SKM-1 treated with dmso at 0.1 percent for 144 hours (cell line): ENCODE results near the gene ARHGEF38.

ENCODE experiments used
- DNase-seq: peaks from one replicate; lab custom pipeline; 2025; ENCODE audit not compliant: unreplicated experiment; lab: John Stamatoyannopoulos, UW

The ARHGEF38 gene

DNA sequence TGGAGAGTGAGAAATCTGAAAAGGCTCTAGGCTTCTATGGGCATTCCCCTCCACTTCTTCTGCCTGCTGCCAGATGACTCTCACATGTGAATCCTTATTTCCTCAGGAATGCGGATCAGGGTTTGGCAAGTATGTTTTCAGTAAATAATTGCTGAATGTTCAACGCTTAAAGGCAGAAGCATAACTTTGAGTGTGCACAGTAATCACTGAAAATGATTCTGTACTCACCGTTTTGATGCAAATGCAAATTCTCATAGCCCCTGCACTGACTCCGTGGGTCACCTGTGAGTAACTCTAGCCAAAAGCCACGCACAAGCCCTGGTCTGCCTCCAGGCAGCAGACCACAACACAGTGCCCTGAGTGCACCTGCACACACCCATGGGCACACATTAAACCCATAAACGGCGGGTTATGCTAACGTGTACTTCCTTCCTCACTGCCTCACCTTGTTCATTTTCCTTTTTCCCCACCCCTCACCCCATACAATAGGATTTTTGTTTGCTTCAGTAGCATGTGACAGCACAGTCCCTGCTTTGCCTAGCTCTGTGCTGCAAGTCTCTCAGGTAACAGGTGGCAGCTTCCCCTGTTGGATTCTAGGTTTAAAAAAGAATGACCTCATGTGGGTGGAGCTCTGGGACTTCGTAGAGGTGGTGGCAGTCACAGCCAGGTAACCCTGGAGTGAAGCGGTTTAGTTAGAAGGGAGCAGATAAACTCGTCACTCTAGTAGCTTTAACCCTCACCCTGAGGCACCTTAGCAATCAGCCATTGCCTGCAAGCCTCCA is at the start of gene ARHGEF38:
Gene ARHGEF38 (plus strand): TSS at position 656 of the 782 bp plus-strand sequence. CDS start 146 bp downstream, outside the sequence.
- DNase-seq = no peak

GRCh38 chr4:105503484-105503883 is 48.9 kb upstream of the ARHGEF38 start:
- DNase-seq = no peak

GRCh38 chr4:105504744-105505143 is 47.7 kb upstream of the ARHGEF38 start:
- no peak for DNase-seq

- peak; percentile 8 for DNase-seq
These were observed 43.1 kb upstream of the ARHGEF38 start for GRCh38 chr4:105509291-105509690.

GRCh38 chr4:105509714-105510113 is 42.7 kb upstream of the ARHGEF38 start:
- DNase-seq = no peak

DNA sequence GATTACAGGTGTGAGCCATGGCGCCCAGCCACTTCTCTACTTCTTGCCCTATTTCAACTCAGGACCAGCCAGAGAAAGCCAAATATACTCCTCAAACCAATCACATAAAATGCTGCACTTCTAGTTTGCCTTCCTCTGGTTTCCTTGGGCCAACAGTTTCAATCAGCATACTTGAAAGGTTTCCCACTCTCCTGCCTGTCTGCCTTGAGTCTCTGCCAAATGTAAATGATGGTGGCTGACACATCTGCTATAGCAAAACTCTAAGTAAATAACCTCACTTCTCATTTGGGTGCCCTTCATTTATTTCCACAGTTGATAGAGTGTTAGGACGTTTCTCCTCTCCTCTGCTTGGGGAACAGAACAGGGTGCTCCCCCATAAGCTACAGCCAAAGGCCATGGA is 42.2 kb upstream of the ARHGEF38 start:
- DNase-seq = no peak

- DNase-seq = peak; percentile 38
These were observed 31.3 kb upstream of the ARHGEF38 start for GRCh38 chr4:105520819-105521790.

- DNase-seq = no peak
These were observed 25.8 kb upstream of the ARHGEF38 start for GRCh38 chr4:105526656-105527055.

DNA sequence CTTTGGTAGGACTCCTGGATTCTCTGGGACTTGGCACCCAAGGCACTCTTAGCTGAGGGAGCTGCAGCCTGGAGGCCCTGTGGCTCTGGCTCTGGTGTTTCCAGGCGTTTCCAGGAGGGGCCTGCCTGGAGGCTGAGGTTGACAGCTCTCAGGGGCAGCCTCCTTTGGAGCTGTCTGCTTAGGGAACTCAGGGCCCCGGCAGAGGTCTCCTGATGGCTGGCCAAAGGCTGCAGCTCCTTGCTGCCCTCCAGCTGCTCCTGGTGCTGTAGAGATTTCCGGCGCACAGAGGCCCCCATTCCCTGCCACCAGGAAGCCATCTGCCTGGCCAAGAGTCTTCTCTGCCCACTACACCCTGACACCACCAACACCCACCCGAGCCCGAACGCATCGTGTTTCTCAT is 25.3 kb upstream of the ARHGEF38 start:
- DNase-seq = no peak

- DNase-seq = no peak
These were observed 15.8 kb upstream of the ARHGEF38 start for GRCh38 chr4:105536601-105537000.

DNA sequence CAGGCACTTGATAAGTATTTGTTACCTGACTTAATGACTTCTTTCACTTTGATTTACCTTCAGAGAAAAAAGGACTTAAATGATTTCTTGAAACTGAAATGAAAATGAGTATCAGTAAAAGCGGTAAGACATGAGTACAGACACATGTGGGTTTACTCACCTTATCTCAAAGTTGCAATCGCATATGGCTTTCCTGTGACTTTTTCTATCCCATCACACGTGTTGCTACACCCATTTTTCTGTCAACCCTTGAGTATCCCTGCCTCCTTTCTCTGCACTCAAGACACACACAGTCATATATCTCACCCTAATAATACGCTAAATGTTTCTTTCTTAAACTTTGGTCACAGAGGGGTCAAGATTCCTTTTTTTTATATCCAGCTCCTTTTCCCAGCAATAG is 11.0 kb upstream of the ARHGEF38 start:
- no peak for DNase-seq

GRCh38 chr4:105542039-105542438 is 10.4 kb upstream of the ARHGEF38 start:
- no peak for DNase-seq

DNA sequence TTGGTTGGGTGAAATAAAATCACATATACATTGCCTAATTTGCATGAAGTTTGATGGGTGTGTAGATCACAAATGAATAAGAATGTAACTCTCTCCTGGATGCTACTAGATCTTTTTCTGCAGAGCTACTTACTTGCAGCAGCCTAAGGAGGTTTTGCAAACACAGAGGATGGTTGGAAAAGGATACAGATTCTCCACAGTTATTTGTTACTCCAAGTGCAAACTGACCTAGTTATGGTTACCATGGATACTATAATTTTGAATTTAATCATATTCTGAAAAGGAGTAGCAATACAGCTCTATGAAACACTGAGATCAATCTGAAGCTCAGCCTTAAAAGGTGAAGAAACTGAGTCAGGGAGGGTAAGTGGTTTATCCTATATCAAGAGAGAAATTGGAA is 9.1 kb upstream of the ARHGEF38 start:
- no peak for DNase-seq

GRCh38 chr4:105543881-105544280 is 8.5 kb upstream of the ARHGEF38 start:
- no peak for DNase-seq

DNA sequence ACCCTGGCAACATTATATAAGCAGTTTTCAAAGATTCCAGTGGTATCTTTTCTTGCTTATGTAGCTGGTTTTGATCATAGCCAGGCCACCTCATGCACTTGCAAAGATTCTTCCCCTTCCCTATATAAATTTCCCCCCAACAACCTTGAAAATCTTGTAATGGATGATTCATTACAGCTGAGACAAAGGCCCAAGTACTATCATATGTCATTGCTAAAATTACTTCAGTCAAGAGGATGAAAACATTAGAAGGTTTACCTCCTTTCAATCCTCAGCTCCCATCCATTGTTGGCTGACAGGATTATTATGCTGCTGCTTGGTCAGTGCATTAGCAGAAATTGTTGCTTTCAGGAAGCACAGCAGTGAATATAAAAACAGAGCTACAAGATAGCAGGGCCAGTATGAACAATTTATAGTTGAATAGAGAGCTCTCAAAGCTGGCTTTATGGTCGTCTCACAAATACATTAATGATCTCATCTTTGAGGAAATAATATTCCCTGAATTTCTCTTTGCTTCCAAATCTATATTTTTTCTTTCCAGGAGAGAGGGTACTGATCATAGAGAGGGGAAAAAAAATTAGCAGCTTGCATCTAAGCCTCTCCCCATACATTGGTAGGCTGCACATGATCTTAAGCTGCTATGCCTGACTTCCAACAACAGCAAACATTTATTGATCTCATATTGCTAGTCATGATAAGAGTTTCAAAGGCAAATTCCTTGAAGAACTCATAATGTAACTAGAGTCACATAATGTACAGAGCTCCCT is 7.7 kb upstream of the ARHGEF38 start:
- DNase-seq = no peak

- DNase-seq = no peak
These were observed 6.3 kb upstream of the ARHGEF38 start for GRCh38 chr4:105546086-105546485.

GRCh38 chr4:105547769-105548168 is 4.7 kb upstream of the ARHGEF38 start:
- DNase-seq = no peak

- DNase-seq = no peak
These were observed 3.9 kb upstream of the ARHGEF38 start for GRCh38 chr4:105548483-105548882.

- DNase-seq = no peak
These were observed 1.8 kb upstream of the ARHGEF38 start for GRCh38 chr4:105550641-105551040.

GRCh38 chr4:105555409-105555808 is 3.0 kb downstream of the ARHGEF38 start:
- DNase-seq = no peak

DNA sequence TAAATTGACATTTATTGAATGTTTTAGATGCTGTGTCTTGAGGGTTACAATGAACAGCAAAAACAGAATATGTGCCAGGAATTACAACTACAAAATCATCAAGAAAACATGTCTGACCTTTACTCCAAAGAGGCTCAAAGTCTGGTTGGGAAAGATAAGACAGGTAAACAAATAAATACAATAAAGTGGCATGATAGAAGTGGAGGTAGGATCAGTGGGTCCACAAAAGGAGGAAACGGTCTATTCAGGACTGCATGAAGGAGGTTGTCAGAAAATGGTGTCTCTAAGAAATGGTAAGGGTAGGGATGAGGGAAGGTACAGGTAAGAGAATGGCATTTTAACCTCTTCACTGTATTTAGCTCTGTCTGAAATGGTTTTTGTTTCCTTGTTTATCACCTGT is 3.8 kb downstream of the ARHGEF38 start:
- no peak for DNase-seq
